Testis (tissue), 3 donors: ENCODE measurements around the gene LIPN. TPM values are rescaled to one million over a fixed set of nuclear protein-coding genes. Genes with fewer than 3 reads are reported as not detected.

Experiments
- DNase-seq: peaks from one replicate; pipeline ENCODE4 v3.0.0-alpha.2; 2019
- H3K27ac ChIP-seq, 2 donors: fragments of 200-600 bp; sonication (generic); one replicate each; pipeline ENCODE4 v1.5.1; 2019
- H3K27me3 ChIP-seq: fragments of 200-600 bp; sonication (generic); one replicate; pipeline ENCODE4 v1.5.1; 2019
- H3K36me3 ChIP-seq: fragments of 200-600 bp; sonication (generic); one replicate; pipeline ENCODE4 v1.5.1; 2017; ENCODE audit warnings: low read depth; ENCODE audit errors: missing control alignments
- H3K4me1 ChIP-seq: fragments of 200-600 bp; sonication (generic); one replicate; pipeline ENCODE4 v1.5.1; 2019
- H3K4me3 ChIP-seq, 2 donors: fragments of 200-600 bp; sonication (generic); one replicate each; pipeline ENCODE4 v1.5.1; 2017 to 2019
- H3K9me3 ChIP-seq: fragments of 200-600 bp; sonication (generic); one replicate; pipeline ENCODE4 v1.5.1; 2017
- POLR2A ChIP-seq: fragments of 450-650 bp; IDR thresholded peaks from one replicate; pipeline ENCODE4 v1.6.1; 2017; ENCODE audit warnings: antibody characterized with exemption, mild to moderate bottlenecking, moderate library complexity
- WGBS, 2 donors: methylation state at CpG; one replicate each; pipeline ENCODE4 v1.1.5; 2018; 5-methylcytosine and 5-hydroxymethylcytosine counted together
- intact Hi-C: fragments of 100-400 bp; cut with DNase I; formaldehyde crosslinking; loops from one replicate; pipeline ENCODE4 v1.15.1; 2023; ENCODE audit warnings: low total_unique reads
- polyA plus RNA-seq: library from polyadenylated mRNA; stranded (reverse); fragments of 350-450 nt; fragmentation: Illumina TruSeq; extraction: RNeasy Lipid Tissue Mini Kit (QIAGEN cat#74804); gene quantifications from one replicate; pipeline ENCODE4 v1.2.3, GENCODE V29; 2014; ENCODE audit warnings: low read depth, low replicate concordance; ENCODE audit not compliant: insufficient read depth
- total RNA-seq, 2 donors: library from RNA; depleted of rRNA; stranded (reverse); fragments of >200 nt; gene quantifications; one replicate each; pipeline ENCODE4 v1.2.3, GENCODE V29; 2016
- TF ChIP-seq, protein P1 (sequence below), 3 experiments: fragments of 450-650 bp in 2 of 3; fragments of 200-600 bp in 1 of 3; sonication (generic) in 1 of 3; IDR thresholded peaks; one replicate each; pipeline ENCODE4 v1.5.1; 2016 to 2019; ENCODE audit warnings: antibody characterized with exemption in 3 of 3, mild to moderate bottlenecking in 2 of 3, moderate library complexity in 1 of 3

Gene LIPN
- total and polyA plus RNA-seq, 3 donors from 2014 or later: 0.31 TPM; not detected in 2

DNA sequence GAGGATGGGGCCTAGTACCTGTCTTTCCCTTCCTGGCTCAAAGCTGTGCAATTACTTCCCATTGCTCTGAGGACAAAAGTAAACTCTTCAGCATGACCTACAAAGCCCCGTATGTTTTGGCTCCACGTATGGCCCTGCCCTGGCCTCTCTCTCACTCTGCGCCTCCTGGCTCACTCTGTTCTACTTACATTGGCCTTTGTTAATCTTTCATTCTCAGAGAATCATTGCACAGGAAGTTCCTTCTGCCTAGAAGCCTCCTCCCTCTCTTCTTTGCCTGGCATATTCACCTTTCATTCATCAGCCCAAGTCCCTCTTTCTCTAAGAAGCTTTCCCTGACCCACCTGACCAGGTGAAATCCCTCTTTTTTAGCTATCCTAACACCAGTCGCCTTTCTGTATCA lies 66.6 kb downstream of the LIPN start:
- H3K36me3 ChIP-seq: no peaks in the 10 kb centered on the region
- H3K27me3 ChIP-seq: no peaks in the 10 kb centered on the region
- no peak overlapping the region for H3K4me3 ChIP-seq
- whole genome bisulfite sequencing, 2 donors: 67 to 70% methylated on average over 4 of the region's 4 CpGs
- H3K4me1 ChIP-seq: no peaks in the 10 kb centered on the region
- H3K27ac ChIP-seq: no peak overlapping the region
- H3K9me3 ChIP-seq: no peaks in the 10 kb centered on the region
- DNase-seq: no peak
- TF ChIP-seq, protein P1, sequence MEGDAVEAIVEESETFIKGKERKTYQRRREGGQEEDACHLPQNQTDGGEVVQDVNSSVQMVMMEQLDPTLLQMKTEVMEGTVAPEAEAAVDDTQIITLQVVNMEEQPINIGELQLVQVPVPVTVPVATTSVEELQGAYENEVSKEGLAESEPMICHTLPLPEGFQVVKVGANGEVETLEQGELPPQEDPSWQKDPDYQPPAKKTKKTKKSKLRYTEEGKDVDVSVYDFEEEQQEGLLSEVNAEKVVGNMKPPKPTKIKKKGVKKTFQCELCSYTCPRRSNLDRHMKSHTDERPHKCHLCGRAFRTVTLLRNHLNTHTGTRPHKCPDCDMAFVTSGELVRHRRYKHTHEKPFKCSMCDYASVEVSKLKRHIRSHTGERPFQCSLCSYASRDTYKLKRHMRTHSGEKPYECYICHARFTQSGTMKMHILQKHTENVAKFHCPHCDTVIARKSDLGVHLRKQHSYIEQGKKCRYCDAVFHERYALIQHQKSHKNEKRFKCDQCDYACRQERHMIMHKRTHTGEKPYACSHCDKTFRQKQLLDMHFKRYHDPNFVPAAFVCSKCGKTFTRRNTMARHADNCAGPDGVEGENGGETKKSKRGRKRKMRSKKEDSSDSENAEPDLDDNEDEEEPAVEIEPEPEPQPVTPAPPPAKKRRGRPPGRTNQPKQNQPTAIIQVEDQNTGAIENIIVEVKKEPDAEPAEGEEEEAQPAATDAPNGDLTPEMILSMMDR (IDR thresholded peaks at IDR 0.05): no peak
- TF ChIP-seq POLR2A: no peak
- intact Hi-C loops: no loop called here

DNA sequence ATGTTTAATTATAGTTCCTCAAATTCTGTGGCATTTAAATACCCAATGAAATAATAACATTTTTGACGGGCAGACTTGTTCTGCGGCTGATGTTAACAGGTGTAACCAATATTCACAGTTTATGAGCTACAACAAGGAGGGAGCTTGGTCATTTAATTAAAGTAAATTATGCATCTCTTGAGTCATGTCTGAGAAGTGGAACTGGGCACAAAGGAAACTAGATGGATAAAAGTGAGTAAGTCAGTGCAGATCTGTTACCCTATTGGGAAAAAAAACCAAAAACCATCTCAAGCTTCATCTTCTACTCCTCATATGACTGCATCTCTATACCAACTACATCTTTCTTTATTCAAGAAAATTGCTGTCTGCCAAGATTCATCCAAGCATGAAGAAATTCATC lies 67.9 kb downstream of the LIPN start:
- H3K4me1 ChIP-seq: no peaks in the 10 kb centered on the region
- H3K36me3 ChIP-seq: no peaks in the 10 kb centered on the region
- H3K27me3 ChIP-seq: no peaks in the 10 kb centered on the region
- H3K4me3 ChIP-seq: no peak overlapping the region
- H3K9me3 ChIP-seq: no peaks in the 10 kb centered on the region
- no peak overlapping the region for H3K27ac ChIP-seq
- 91 to 99% methylated on average over 2 of the region's 2 CpGs for WGBS, 2 donors
- no peak for DNase-seq
- no peak for TF ChIP-seq POLR2A
- TF ChIP-seq, protein P1 (IDR thresholded peaks at IDR 0.05): no peak
- intact Hi-C loops: no loop called here

DNA sequence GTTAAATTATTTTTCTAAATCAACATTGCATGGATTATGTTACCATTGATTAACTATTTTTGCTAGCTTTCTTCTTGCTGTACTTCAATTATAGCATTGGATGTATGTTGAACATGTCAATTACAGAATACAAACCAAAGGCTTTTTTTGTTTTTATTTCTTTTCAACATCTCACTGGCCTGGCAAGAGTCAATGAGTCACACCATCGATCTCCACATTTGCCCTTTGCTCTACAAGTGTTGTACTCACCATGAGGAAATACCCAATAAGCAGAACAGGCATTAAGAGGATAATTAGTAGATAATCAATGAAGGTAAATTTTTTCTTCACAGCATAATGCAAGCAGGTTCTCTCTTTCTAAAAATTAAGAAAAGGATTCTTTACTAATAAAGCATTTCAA lies 68.5 kb downstream of the LIPN start:
- no peak for DNase-seq
- 74 to 91% methylated on average over 1 of the region's 1 CpG for WGBS, 2 donors
- H3K27me3 ChIP-seq: no peaks in the 10 kb centered on the region
- H3K4me3 ChIP-seq: no peak overlapping the region
- H3K27ac ChIP-seq: no peak overlapping the region
- H3K9me3 ChIP-seq: no peaks in the 10 kb centered on the region
- intact Hi-C loops: no loop called here
- no peaks in the 10 kb centered on the region for H3K4me1 ChIP-seq
- no peaks in the 10 kb centered on the region for H3K36me3 ChIP-seq
- no peak for TF ChIP-seq POLR2A
- TF ChIP-seq, protein P1 (IDR thresholded peaks at IDR 0.05): no peak

Other genes with a start within 250 kb of the LIPN start
- 10 to 100 TPM; 27.1 to 27.4 TPM for gene RNLS, start 176.7 kb upstream of the LIPN start, total RNA-seq
- 13.0 TPM for gene RNLS, start 176.7 kb upstream of the LIPN start, polyA plus RNA-seq
- 1 to 10 TPM; 3.5 to 4.2 TPM for gene LIPJ, start 173.3 kb upstream of the LIPN start, total RNA-seq
- 10.4 TPM for gene LIPJ, start 173.3 kb upstream of the LIPN start, polyA plus RNA-seq
- 1 to 10 TPM in 1 of 2 donors, under 1 TPM in 1; 0.81 to 2.3 TPM for gene LIPF, start 95.6 kb upstream of the LIPN start, total RNA-seq
- gene LIPF, start 95.6 kb upstream of the LIPN start, polyA plus RNA-seq: 1.3 TPM
- gene LIPK, start 53.8 kb upstream of the LIPN start, total RNA-seq: not detected
- not detected for gene LIPK, start 53.8 kb upstream of the LIPN start, polyA plus RNA-seq
- gene LIPM, start 42.7 kb downstream of the LIPN start, total RNA-seq: not detected
- gene LIPM, start 42.7 kb downstream of the LIPN start, polyA plus RNA-seq: not detected
- gene ANKRD22, start 91.8 kb downstream of the LIPN start, total RNA-seq: under 1 TPM in 1 of 2 donors, not detected in 1; 0.31 TPM
- 1.3 TPM for gene ANKRD22, start 91.8 kb downstream of the LIPN start, polyA plus RNA-seq
- gene STAMBPL1, start 120.2 kb downstream of the LIPN start, total RNA-seq: 10 to 100 TPM; 20.0 to 32.3 TPM
- 37.5 TPM for gene STAMBPL1, start 120.2 kb downstream of the LIPN start, polyA plus RNA-seq
- gene ACTA2, start 192.8 kb downstream of the LIPN start, total RNA-seq: 100 to 1,000 TPM; 398 to 527 TPM
- gene ACTA2, start 192.8 kb downstream of the LIPN start, polyA plus RNA-seq: 939 TPM
- 10 to 100 TPM in 1 of 2 donors, 1 to 10 TPM in 1; 9.3 to 10.7 TPM for gene FAS, start 230.8 kb downstream of the LIPN start, total RNA-seq
- 16.2 TPM for gene FAS, start 230.8 kb downstream of the LIPN start, polyA plus RNA-seq